Type B pancreatic cell (in vitro differentiated cells): ENCODE data around the gene ARMC5. TPM values are rescaled to one million over a fixed set of nuclear protein-coding genes. Genes with fewer than 3 reads are reported as not detected.

Experiments
- DNase-seq: peaks from one replicate; pipeline ENCODE4 v3.0.0; 2021; ENCODE audit warnings: mixed read lengths; ENCODE audit not compliant: unreplicated experiment; ENCODE audit errors: extremely low spot score
- H3K27ac Mint-ChIP-seq: 2 replicates; pipeline ENCODE4 v1.8.0; 2021; ENCODE audit warnings: mild to moderate bottlenecking, mixed read lengths
- H3K27me3 Mint-ChIP-seq: 2 replicates; pipeline ENCODE4 v1.8.0; 2021; ENCODE audit warnings: mixed read lengths
- H3K36me3 Mint-ChIP-seq: 2 replicates; pipeline ENCODE4 v1.8.0; 2021; ENCODE audit warnings: mixed read lengths
- H3K4me1 Mint-ChIP-seq: one replicate; pipeline ENCODE4 v1.8.0; 2021; ENCODE audit warnings: mixed read lengths; ENCODE audit not compliant: unreplicated experiment
- H3K4me3 Mint-ChIP-seq: 2 replicates; pipeline ENCODE4 v1.8.0; 2021; ENCODE audit warnings: mild to moderate bottlenecking, mixed read lengths
- H3K9me3 Mint-ChIP-seq: 2 replicates; pipeline ENCODE4 v1.8.0; 2021; ENCODE audit warnings: mixed read lengths
- total RNA-seq: library from RNA; stranded (reverse); gene quantifications from 2 replicates; pipeline ENCODE4 v1.2.1, GENCODE V29; 2021; ENCODE audit warnings: low replicate concordance
- TF ChIP-seq, protein P1 (sequence below): fragments of 200-600 bp; sonication (generic); conservative IDR thresholded peaks from 2 replicates; pipeline ENCODE4 v1.5.0; 2021; ENCODE audit warnings: antibody characterized with exemption, mild to moderate bottlenecking

The ARMC5 gene
- total RNA-seq, 1 donor from 2014 or later = 11.1 TPM

DNA sequence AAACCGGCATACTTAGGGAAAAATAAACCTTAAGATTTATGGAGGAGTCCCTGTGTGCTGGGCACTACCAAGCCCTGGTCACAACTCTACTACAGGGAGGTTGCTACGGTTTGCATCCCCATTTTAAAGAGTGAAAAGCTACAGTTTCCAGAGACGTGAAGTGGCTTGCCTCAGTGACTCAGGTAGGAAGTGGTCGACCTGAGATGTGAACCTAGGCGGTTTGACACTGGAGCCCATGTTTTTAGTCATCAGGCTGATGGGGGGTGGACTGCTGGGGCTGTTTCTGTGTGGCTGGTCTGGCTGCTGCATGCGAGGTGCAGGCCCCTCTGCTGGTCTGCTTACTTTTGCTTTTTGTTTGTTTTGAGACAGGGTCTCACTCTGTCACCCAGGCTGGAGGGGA is 37.7 kb upstream of the ARMC5 start:
- Mint-ChIP-seq H3K36me3 (no peaks in the 10 kb centered on the region), H3K27ac (no peak overlapping the region), H3K9me3 (no peaks in the 10 kb centered on the region), H3K27me3 (peaks cover 43% of the 10 kb centered on the region), H3K4me3 (no peak overlapping the region), H3K4me1 (no peaks in the 10 kb centered on the region)
- no peak for DNase-seq
- TF ChIP-seq, protein P1, sequence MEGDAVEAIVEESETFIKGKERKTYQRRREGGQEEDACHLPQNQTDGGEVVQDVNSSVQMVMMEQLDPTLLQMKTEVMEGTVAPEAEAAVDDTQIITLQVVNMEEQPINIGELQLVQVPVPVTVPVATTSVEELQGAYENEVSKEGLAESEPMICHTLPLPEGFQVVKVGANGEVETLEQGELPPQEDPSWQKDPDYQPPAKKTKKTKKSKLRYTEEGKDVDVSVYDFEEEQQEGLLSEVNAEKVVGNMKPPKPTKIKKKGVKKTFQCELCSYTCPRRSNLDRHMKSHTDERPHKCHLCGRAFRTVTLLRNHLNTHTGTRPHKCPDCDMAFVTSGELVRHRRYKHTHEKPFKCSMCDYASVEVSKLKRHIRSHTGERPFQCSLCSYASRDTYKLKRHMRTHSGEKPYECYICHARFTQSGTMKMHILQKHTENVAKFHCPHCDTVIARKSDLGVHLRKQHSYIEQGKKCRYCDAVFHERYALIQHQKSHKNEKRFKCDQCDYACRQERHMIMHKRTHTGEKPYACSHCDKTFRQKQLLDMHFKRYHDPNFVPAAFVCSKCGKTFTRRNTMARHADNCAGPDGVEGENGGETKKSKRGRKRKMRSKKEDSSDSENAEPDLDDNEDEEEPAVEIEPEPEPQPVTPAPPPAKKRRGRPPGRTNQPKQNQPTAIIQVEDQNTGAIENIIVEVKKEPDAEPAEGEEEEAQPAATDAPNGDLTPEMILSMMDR = no peak

DNA sequence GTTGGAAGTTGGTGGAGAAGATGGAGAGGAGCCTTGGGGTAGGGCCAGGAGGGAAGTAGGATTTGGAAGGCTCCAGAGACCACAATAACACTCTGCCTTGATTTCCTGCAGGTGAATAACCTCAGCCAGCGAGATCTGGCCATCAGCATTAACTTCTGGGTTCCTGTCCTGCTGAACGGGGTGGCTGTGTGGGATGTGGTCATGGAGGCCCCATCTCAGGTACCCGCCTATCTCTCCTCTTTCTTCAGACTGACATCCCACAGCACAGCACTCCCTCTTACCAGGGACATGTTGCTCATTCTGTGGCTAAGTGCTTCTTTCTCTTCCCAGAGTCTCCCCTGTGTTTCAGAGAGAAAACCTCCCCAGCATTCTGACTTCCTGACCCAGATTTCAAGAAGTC is 36.1 kb upstream of the ARMC5 start:
- Mint-ChIP-seq H3K27me3 (peaks cover 39% of the 10 kb centered on the region), H3K4me3 (no peak overlapping the region), H3K36me3 (no peaks in the 10 kb centered on the region), H3K27ac (no peak overlapping the region), H3K9me3 (no peaks in the 10 kb centered on the region), H3K4me1 (no peaks in the 10 kb centered on the region)
- TF ChIP-seq, protein P1 = no peak
- no peak for DNase-seq

GRCh38 chr16:31423801-31424200 is 35.5 kb upstream of the ARMC5 start:
- peaks cover 44% of the 10 kb centered on the region for H3K27me3 Mint-ChIP-seq
- no peak for DNase-seq
- H3K4me3 Mint-ChIP-seq = no peak overlapping the region

DNA sequence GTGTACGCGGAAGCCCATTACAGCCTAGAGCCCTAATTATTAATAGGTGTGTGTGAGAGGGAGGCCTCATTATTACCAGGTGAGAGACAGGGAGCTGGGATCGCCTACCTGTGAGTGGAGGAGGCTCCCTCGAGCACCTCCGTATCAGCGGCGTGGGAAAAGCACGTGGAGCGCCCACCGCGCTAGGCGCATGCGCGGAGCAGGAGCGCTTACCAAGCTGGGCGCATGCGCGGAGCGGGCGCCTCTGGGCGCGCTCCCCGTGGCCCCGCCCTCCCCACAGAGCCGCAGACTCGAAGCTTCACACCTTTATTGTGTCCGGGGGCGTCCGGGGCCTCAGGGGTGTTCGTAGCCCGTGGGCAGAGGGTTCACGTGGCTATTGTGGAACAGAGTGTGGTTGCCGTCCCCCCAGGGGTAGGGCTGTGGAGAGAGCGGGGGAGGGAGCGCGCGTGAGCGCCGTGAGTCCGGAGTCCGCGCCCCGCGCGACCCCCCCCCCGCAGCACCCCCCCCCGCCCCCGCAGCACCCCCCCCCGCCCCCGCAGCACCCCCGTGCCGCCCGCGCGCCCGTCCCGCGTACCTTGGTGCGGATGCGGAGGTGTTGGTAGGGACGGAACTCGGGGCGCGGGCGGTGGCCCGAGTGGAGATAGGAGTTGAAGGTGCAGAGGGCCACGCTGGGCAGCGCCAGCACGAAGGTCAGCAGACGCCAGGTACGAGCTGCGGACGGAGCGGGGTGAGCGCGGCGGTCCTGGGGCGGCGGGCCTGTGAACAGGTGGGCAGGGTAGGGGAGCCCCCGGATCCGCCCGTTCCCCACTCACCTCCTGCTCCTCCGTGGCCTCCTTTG is 31.6 kb upstream of the ARMC5 start:
- DNase-seq = no peak
- Mint-ChIP-seq H3K27ac (no peak overlapping the region), H3K27me3 (peaks cover 43% of the 10 kb centered on the region), H3K4me3 (no peak overlapping the region), H3K36me3 (no peaks in the 10 kb centered on the region), H3K4me1 (no peaks in the 10 kb centered on the region), H3K9me3 (no peaks in the 10 kb centered on the region)
- TF ChIP-seq, protein P1 = no peak

More at GRCh38 chr16:31423801-31424200, 35.5 kb upstream of the ARMC5 start:
- H3K36me3 Mint-ChIP-seq = no peaks in the 10 kb centered on the region
- no peaks in the 10 kb centered on the region for H3K4me1 Mint-ChIP-seq
- TF ChIP-seq, protein P1 = no peak
- H3K9me3 Mint-ChIP-seq = no peaks in the 10 kb centered on the region
- H3K27ac Mint-ChIP-seq = no peak overlapping the region

DNA sequence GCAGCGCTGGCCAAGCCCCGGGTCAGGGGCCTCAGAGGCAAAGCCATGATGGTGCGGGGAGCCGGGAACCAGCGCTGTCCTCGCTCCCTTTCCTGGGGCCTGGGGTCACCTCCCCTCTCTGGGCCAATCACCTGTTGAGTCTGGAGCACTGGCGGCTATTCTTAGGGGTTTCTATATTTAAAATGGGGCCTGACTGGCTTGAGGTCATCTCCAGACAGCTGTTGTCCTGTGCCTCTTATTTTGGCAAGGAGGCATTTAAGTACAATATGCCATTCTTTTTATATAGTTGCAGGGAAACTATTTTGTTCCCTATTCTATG is 31.1 kb upstream of the ARMC5 start, which contains the start of gene COX6A2:
Gene COX6A2 (minus strand): TSS at position 82 of the 319 bp plus-strand sequence. CDS start 35 bp downstream, at position 47.
- no peak for DNase-seq
- TF ChIP-seq, protein P1 = no peak
- H3K27ac Mint-ChIP-seq = no peak within 1 kb of the TSS
- no peak within 1 kb of the TSS for H3K4me3 Mint-ChIP-seq
- peaks cover 38% of the 10 kb centered on the region for H3K27me3 Mint-ChIP-seq
- H3K4me1 Mint-ChIP-seq = no peaks in the 10 kb centered on the region
- H3K36me3 Mint-ChIP-seq = no peaks in the 10 kb centered on the region
- H3K9me3 Mint-ChIP-seq = no peaks in the 10 kb centered on the region
